Measurements from ENCODE around the gene VAPB.

Gene VAPB

DNA sequence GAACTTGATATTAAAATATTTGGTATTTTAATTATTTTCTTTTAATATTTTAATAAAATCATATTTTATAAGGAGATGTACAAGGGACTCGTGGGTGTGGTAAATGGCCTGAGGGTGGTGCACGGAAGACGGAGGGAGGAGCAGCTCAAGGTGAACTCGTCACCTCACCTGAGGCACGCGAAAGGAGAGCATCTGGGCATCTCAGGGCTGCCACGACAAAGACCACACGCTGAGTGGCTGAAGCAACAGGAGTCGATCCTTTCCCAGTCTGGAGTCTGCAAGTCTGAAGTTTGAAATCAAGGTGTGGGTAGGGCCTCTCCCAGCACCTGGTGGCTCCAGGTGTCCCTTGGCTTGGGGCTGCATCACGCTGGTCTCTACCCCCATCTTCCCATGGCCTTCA, 86.4 kb downstream of the VAPB start:
- POLR2A ChIA-PET: no interaction called here
- no peak for DNase-seq (ENCODE audit: extremely low spot score)
- TF ChIP-seq SP1 (IDR thresholded peaks at IDR 0.05) (no peak), LEF1 (IDR thresholded peaks at IDR 0.05; ENCODE audit: borderline replicate concordance) (no peak), FOXM1 (IDR thresholded peaks at IDR 0.05; ENCODE audit: borderline replicate concordance) (no peak), FOXA1 (IDR thresholded peaks at IDR 0.05) (no peak), FOXK2 (IDR thresholded peaks at IDR 0.05) (no peak), NFRKB (IDR thresholded peaks at IDR 0.05) (no peak), ZNF384 (IDR thresholded peaks at IDR 0.05) (no peak), HDGF (IDR thresholded peaks at IDR 0.05; ENCODE audit: borderline replicate concordance) (no peak), BHLHE40 (IDR thresholded peaks at IDR 0.05; ENCODE audit: borderline replicate concordance) (no peak), ELF4 (IDR thresholded peaks at IDR 0.05) (no peak), L3MBTL2 (conservative IDR thresholded peaks at IDR 0.05) (no peak), TARDBP (IDR thresholded peaks at IDR 0.05) (no peak), SUZ12 (IDR thresholded peaks at IDR 0.05) (no peak)
- CTCF ChIA-PET: no interaction called here

DNA sequence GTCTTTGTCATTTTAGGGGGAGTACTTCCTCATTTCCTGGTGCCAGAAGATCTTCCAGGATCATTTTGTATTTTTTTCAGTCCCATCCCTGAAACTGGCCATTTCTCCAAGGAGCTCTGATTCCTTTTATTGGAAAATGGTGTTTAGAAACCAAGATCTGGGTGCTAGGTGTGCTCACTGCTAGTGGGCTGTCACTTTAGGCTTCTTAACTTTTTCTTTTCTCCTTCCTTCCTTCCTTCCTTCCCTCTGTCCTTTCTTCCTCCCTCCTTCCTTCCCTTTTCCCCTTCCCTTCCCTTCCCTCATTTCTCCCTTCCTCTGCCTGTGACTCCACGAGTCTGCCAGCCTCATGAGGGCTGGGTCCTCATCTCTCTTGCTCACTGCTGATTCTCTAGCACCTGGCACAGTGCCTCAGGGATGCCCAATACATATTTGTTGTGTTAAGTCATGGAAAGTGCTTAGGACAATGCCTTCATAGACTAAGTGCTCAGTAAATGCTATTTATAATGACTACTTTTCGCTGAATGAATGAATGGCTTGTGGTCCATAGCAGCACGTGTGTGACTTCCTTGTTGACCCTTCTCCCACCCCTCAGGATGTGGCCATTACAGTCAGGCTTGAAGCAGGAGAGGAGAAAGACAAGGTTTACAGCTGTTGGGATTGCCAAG, 89.2 kb downstream of the VAPB start:
- TF ChIP-seq ELF4 (IDR thresholded peaks at IDR 0.05) (no peak), L3MBTL2 (conservative IDR thresholded peaks at IDR 0.05) (no peak), CTBP1 (IDR thresholded peaks at IDR 0.05; ENCODE audit: borderline replicate concordance) (no peak), TARDBP (IDR thresholded peaks at IDR 0.05) (no peak), SUZ12 (IDR thresholded peaks at IDR 0.05) (no peak), NFRKB (IDR thresholded peaks at IDR 0.05) (no peak), FOXM1 (IDR thresholded peaks at IDR 0.05; ENCODE audit: borderline replicate concordance) (no peak), FOXA1 (IDR thresholded peaks at IDR 0.05) (no peak), LEF1 (IDR thresholded peaks at IDR 0.05; ENCODE audit: borderline replicate concordance) (no peak), ARNT (IDR thresholded peaks at IDR 0.05) (no peak), FOXK2 (IDR thresholded peaks at IDR 0.05) (no peak)
- TF ChIP-seq, protein P1, sequence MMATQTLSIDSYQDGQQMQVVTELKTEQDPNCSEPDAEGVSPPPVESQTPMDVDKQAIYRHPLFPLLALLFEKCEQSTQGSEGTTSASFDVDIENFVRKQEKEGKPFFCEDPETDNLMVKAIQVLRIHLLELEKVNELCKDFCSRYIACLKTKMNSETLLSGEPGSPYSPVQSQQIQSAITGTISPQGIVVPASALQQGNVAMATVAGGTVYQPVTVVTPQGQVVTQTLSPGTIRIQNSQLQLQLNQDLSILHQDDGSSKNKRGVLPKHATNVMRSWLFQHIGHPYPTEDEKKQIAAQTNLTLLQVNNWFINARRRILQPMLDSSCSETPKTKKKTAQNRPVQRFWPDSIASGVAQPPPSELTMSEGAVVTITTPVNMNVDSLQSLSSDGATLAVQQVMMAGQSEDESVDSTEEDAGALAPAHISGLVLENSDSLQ (IDR thresholded peaks at IDR 0.05): no peak
- POLR2A ChIA-PET: no interaction called here
- CTCF ChIA-PET: no interaction called here
- DNase-seq (ENCODE audit: extremely low spot score): no peak

GRCh38 chr20:58479726-58480440, 90.9 kb downstream of the VAPB start:
- no peak for TF ChIP-seq CTBP1 (IDR thresholded peaks at IDR 0.05; ENCODE audit: borderline replicate concordance)
- TF ChIP-seq BHLHE40 (IDR thresholded peaks at IDR 0.05; ENCODE audit: borderline replicate concordance): no peak
- no peak for TF ChIP-seq ARNT (IDR thresholded peaks at IDR 0.05)
- TF ChIP-seq, protein P1 (IDR thresholded peaks at IDR 0.05): no peak
- TF ChIP-seq SUZ12 (IDR thresholded peaks at IDR 0.05): no peak
- no peak for TF ChIP-seq NFRKB (IDR thresholded peaks at IDR 0.05)
- TF ChIP-seq L3MBTL2 (conservative IDR thresholded peaks at IDR 0.05): no peak
- TF ChIP-seq TARDBP (IDR thresholded peaks at IDR 0.05): no peak
- no peak for TF ChIP-seq ZNF384 (IDR thresholded peaks at IDR 0.05)
- TF ChIP-seq ELF4 (IDR thresholded peaks at IDR 0.05): no peak
- no peak for TF ChIP-seq HDGF (IDR thresholded peaks at IDR 0.05; ENCODE audit: borderline replicate concordance)
- TF ChIP-seq FOXA1 (IDR thresholded peaks at IDR 0.05): no peak
- no peak for DNase-seq (ENCODE audit: extremely low spot score)
- ChIA-PET CTCF (no interaction called here), POLR2A (interaction anchor here (2.8 kb wide), 1 partner anchor 171 kb away, joined by 23 read pairs; the partner anchor contains the start of gene STX16)

DNA sequence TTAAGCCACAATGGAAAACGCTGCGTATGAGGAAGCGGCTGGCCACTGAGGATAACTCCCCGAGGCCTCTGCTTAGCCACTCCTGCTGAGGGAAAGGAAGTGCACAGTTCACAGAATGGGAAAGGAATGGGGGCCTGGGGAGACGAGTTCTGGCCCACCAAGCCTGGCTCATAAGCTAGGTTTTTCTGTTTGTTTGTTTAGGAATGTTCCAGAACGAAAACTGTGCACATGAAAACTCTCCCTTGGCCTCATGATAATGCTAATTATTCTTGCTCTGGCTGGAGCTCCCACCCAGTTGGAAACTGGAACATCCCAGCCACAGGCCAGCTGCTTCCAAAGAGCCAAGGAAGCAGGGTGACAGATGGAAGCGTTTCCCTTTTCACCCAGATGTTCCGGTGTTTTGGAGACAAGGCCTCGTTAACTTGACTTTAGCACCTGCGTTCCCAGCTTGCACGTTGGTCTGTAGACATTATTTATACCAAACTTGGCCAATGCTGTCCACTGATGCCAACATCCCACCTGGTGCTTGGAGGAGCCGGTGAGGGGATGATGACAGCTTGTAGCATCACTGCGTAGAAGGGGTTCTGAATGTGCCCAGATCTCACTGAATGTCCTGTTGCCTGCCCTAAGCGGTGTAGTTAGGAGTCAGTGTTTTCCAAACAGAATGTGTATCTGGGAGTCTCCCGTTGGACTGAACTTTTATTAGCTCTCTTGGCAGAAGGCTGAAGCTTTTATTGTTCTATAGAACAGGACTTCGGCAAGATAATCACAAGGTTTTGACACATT, 91.7 kb downstream of the VAPB start:
- no peak for DNase-seq (ENCODE audit: extremely low spot score)
- POLR2A ChIA-PET: interaction anchor here (2.8 kb wide), 1 partner anchor 170 kb away, joined by 23 read pairs; the partner anchor contains the start of gene STX16
- TF ChIP-seq BHLHE40 (IDR thresholded peaks at IDR 0.05; ENCODE audit: borderline replicate concordance): no peak
- no peak for TF ChIP-seq TARDBP (IDR thresholded peaks at IDR 0.05)
- no peak for TF ChIP-seq FOXA1 (IDR thresholded peaks at IDR 0.05)
- no peak for TF ChIP-seq ARNT (IDR thresholded peaks at IDR 0.05)
- TF ChIP-seq FOXK2 (IDR thresholded peaks at IDR 0.05): no peak
- TF ChIP-seq LEF1 (IDR thresholded peaks at IDR 0.05; ENCODE audit: borderline replicate concordance): no peak
- no peak for TF ChIP-seq ELF4 (IDR thresholded peaks at IDR 0.05)
- TF ChIP-seq SUZ12 (IDR thresholded peaks at IDR 0.05): no peak
- no peak for TF ChIP-seq L3MBTL2 (conservative IDR thresholded peaks at IDR 0.05)
- no peak for TF ChIP-seq FOXM1 (IDR thresholded peaks at IDR 0.05; ENCODE audit: borderline replicate concordance)
- no peak for TF ChIP-seq CTBP1 (IDR thresholded peaks at IDR 0.05; ENCODE audit: borderline replicate concordance)
- TF ChIP-seq, protein P1 (IDR thresholded peaks at IDR 0.05): no peak
- TF ChIP-seq ZNF384 (IDR thresholded peaks at IDR 0.05): no peak
- no peak for TF ChIP-seq SP1 (IDR thresholded peaks at IDR 0.05)
- no peak for TF ChIP-seq NFRKB (IDR thresholded peaks at IDR 0.05)
- TF ChIP-seq HDGF (IDR thresholded peaks at IDR 0.05; ENCODE audit: borderline replicate concordance): no peak
- CTCF ChIA-PET: interaction anchor here (0.7 to 1.7 kb wide), 7 partner anchors 9 to 358 kb away, joined by 3 to 9 read pairs (median 3); partner anchors contain the start of gene STX16

DNA sequence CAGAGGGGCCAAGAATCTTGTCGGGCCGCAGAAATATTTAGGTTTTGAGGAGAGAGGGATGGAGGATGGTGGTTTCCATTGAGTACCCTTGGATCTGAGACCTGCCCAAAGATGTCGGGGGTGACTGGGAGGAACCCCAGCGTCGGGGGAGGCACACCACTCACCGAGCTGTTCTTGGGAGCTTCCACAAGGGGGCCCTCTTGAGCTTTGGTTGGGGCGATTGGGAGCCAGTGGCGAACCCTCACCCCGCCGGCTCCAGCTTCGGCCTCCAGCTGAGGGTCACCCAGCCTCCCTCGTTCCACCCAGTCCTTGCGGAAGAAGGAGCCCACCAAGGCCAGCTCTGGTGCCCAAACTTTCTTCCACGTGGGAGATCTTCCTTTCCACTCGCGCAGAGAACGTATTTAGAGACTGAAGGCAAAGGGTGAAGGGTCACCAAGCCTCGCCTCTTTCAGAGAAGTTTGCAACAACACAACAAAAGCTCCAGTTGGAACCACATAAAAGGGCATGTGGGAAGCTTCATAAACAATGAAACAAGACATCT, 92.5 kb downstream of the VAPB start:
- peak; percentile 56 for DNase-seq (ENCODE audit: extremely low spot score)
- TF ChIP-seq L3MBTL2 (conservative IDR thresholded peaks at IDR 0.05) (no peak), SP1 (IDR thresholded peaks at IDR 0.05) (no peak), BHLHE40 (IDR thresholded peaks at IDR 0.05; ENCODE audit: borderline replicate concordance) (no peak), TARDBP (IDR thresholded peaks at IDR 0.05) (no peak), FOXM1 (IDR thresholded peaks at IDR 0.05; ENCODE audit: borderline replicate concordance) (no peak), ELF4 (IDR thresholded peaks at IDR 0.05) (no peak), ZNF384 (IDR thresholded peaks at IDR 0.05) (no peak), ARNT (IDR thresholded peaks at IDR 0.05) (no peak), FOXA1 (IDR thresholded peaks at IDR 0.05) (no peak), SUZ12 (IDR thresholded peaks at IDR 0.05) (no peak), NFRKB (IDR thresholded peaks at IDR 0.05) (no peak), HDGF (IDR thresholded peaks at IDR 0.05; ENCODE audit: borderline replicate concordance) (no peak), CTBP1 (IDR thresholded peaks at IDR 0.05; ENCODE audit: borderline replicate concordance) (no peak), FOXK2 (IDR thresholded peaks at IDR 0.05) (no peak), LEF1 (IDR thresholded peaks at IDR 0.05; ENCODE audit: borderline replicate concordance) (no peak)
- TF ChIP-seq, protein P1 (IDR thresholded peaks at IDR 0.05): no peak
- POLR2A ChIA-PET: interaction anchor here (2.8 kb wide), 1 partner anchor 170 kb away, joined by 23 read pairs; the partner anchor contains the start of gene STX16
- CTCF ChIA-PET: interaction anchor here (0.6 to 1.7 kb wide), 10 partner anchors 8 to 402 kb away, joined by 3 to 9 read pairs (median 4); partner anchors contain the start of gene STX16
